ENCODE measurements around the gene UBAP2. TPM values are rescaled to one million over a fixed set of nuclear protein-coding genes. Genes with fewer than 3 reads are reported as not detected.

Gene UBAP2
- total RNA-seq, 1 donor from 2014 or later: 87.7 TPM

- Mint-ChIP-seq H3K36me3 (ENCODE audit: low read depth, unreplicated experiment) (peaks cover 65% of the 10 kb centered on the region), H3K27ac (ENCODE audit: unreplicated experiment) (peak overlapping the region; percentile 28), H3K27me3 (ENCODE audit: unreplicated experiment) (peaks cover 26% of the 10 kb centered on the region), H3K4me3 (ENCODE audit: unreplicated experiment) (peak overlapping the region; percentile 38), H3K9me3 (ENCODE audit: unreplicated experiment) (no peaks in the 10 kb centered on the region), H3K4me1 (ENCODE audit: unreplicated experiment) (peaks cover 5% of the 10 kb centered on the region)
- DNase-seq (ENCODE audit: low spot score): no peak
- TF ChIP-seq, protein P1, sequence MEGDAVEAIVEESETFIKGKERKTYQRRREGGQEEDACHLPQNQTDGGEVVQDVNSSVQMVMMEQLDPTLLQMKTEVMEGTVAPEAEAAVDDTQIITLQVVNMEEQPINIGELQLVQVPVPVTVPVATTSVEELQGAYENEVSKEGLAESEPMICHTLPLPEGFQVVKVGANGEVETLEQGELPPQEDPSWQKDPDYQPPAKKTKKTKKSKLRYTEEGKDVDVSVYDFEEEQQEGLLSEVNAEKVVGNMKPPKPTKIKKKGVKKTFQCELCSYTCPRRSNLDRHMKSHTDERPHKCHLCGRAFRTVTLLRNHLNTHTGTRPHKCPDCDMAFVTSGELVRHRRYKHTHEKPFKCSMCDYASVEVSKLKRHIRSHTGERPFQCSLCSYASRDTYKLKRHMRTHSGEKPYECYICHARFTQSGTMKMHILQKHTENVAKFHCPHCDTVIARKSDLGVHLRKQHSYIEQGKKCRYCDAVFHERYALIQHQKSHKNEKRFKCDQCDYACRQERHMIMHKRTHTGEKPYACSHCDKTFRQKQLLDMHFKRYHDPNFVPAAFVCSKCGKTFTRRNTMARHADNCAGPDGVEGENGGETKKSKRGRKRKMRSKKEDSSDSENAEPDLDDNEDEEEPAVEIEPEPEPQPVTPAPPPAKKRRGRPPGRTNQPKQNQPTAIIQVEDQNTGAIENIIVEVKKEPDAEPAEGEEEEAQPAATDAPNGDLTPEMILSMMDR (IDR thresholded peaks at IDR 0.05; ENCODE audit: unreplicated experiment): no peak
Observed at GRCh38 chr9:33917036-33917435, 131.7 kb downstream of the UBAP2 start.

DNA sequence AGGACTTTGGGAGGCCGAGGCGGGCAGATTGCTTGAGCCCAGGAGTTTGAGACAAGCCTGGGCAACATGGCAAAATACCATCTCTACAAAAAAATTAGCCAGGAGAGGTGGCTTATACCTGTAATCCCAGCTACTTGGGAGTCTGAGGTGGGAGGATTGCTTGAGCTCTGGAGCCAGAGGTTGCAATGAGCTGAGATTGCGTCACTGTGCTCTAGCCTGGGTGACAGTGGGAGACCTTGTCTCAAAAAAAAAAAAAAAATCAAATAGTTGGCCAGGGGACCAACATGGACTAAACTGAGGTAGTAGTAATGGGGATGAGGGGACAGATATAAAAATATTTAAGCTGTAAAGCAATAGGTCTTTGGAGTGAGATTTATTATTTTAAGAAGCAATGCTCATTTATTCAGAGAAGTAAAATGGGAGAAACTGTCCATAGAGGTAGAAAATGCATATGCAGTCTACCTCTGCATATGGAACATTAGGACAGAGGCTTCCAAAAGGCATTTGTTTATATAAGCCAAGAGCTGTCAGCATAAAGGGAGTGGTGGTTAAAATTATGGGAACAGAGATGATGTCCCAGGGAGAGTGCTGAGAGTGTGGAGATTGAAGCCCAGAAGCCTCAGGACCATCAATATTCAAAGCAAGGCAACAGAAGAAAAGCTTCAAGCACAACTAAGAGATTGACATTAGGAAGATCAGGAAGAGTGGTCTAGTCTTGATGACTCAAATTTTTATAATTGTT is 133.6 kb downstream of the UBAP2 start:
- peaks cover 19% of the 10 kb centered on the region for H3K27me3 Mint-ChIP-seq (ENCODE audit: unreplicated experiment)
- TF ChIP-seq, protein P1 (IDR thresholded peaks at IDR 0.05; ENCODE audit: unreplicated experiment): no peak
- peaks cover 51% of the 10 kb centered on the region for H3K36me3 Mint-ChIP-seq (ENCODE audit: low read depth, unreplicated experiment)
- no peak overlapping the region for H3K4me3 Mint-ChIP-seq (ENCODE audit: unreplicated experiment)
- H3K4me1 Mint-ChIP-seq (ENCODE audit: unreplicated experiment): peaks cover 3% of the 10 kb centered on the region
- H3K9me3 Mint-ChIP-seq (ENCODE audit: unreplicated experiment): no peaks in the 10 kb centered on the region
- H3K27ac Mint-ChIP-seq (ENCODE audit: unreplicated experiment): peak overlapping the region; percentile 65
- no peak for DNase-seq (ENCODE audit: low spot score)

DNA sequence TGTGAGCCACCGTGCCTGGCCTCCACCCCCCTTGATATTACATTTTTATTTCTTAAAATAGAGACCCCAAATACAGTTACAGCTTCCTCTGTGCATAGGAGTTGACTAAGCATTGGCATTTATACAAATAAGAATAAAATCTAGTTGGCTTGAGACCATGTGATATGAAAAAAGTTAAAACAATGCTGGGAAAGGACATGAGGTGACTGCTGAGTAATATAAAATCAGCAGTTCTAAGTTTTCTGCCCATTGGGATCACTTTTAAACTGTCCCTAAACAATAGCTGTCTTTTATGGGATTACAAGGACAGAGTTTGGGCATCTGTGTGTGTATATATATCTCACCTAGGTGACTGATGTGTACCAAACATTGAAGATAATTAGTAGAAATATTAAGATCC is 135.1 kb downstream of the UBAP2 start:
- H3K4me3 Mint-ChIP-seq (ENCODE audit: unreplicated experiment): no peak overlapping the region
- H3K4me1 Mint-ChIP-seq (ENCODE audit: unreplicated experiment): no peaks in the 10 kb centered on the region
- no peak overlapping the region for H3K27ac Mint-ChIP-seq (ENCODE audit: unreplicated experiment)
- no peaks in the 10 kb centered on the region for H3K9me3 Mint-ChIP-seq (ENCODE audit: unreplicated experiment)
- DNase-seq (ENCODE audit: low spot score): no peak
- H3K27me3 Mint-ChIP-seq (ENCODE audit: unreplicated experiment): peaks cover 9% of the 10 kb centered on the region
- TF ChIP-seq, protein P1 (IDR thresholded peaks at IDR 0.05; ENCODE audit: unreplicated experiment): no peak
- H3K36me3 Mint-ChIP-seq (ENCODE audit: low read depth, unreplicated experiment): peaks cover 39% of the 10 kb centered on the region

- TF ChIP-seq, protein P1 (IDR thresholded peaks at IDR 0.05; ENCODE audit: unreplicated experiment): no peak
- Mint-ChIP-seq H3K4me1 (ENCODE audit: unreplicated experiment) (peaks cover 4% of the 10 kb centered on the region), H3K27ac (ENCODE audit: unreplicated experiment) (no peak overlapping the region), H3K9me3 (ENCODE audit: unreplicated experiment) (no peaks in the 10 kb centered on the region), H3K4me3 (ENCODE audit: unreplicated experiment) (no peak overlapping the region), H3K27me3 (ENCODE audit: unreplicated experiment) (no peaks in the 10 kb centered on the region), H3K36me3 (ENCODE audit: low read depth, unreplicated experiment) (peaks cover 16% of the 10 kb centered on the region)
- DNase-seq (ENCODE audit: low spot score): no peak
Observed at GRCh38 chr9:33908749-33909148, 139.9 kb downstream of the UBAP2 start.

DNA sequence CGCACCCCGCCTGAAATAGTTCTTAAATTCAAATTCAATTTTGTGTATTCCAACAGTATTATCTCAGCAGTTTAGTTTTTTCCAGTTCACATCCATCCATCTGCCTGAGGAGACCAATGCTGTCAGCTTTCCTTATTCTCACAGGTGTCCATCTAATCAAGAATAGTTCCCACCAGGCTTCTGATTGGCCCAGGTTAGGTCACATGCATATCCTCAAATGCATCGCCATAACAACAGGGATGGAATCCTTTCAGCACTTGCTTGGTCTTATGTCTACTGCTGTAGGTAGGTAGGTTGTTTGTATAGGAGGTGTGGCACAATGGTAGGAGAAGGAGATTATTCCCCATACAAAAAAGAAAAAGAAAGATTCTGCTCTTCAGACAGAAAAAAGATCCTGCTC is 140.6 kb downstream of the UBAP2 start:
- no peak for DNase-seq (ENCODE audit: low spot score)
- peak overlapping the region; percentile 16 for H3K27ac Mint-ChIP-seq (ENCODE audit: unreplicated experiment)
- H3K4me1 Mint-ChIP-seq (ENCODE audit: unreplicated experiment): peaks cover 4% of the 10 kb centered on the region
- no peaks in the 10 kb centered on the region for H3K9me3 Mint-ChIP-seq (ENCODE audit: unreplicated experiment)
- TF ChIP-seq, protein P1 (IDR thresholded peaks at IDR 0.05; ENCODE audit: unreplicated experiment): no peak
- peaks cover 18% of the 10 kb centered on the region for H3K36me3 Mint-ChIP-seq (ENCODE audit: low read depth, unreplicated experiment)
- H3K4me3 Mint-ChIP-seq (ENCODE audit: unreplicated experiment): no peak overlapping the region
- H3K27me3 Mint-ChIP-seq (ENCODE audit: unreplicated experiment): no peaks in the 10 kb centered on the region
